ENCODE data around the gene MUSTN1. TPM values are rescaled to one million over a fixed set of nuclear protein-coding genes. Genes with fewer than 3 reads are reported as not detected.

MUSTN1 gene
- polyA plus RNA-seq, 1 experiment: not detected

- Histone ChIP-seq H3K9me3 (ENCODE audit: control insufficient read depth, insufficient read depth, low read length) (no peaks in the 10 kb centered on the region; the same call in 1 of the 2 replicates), H3K27ac (ENCODE audit: low read depth, low read length) (no peak overlapping the region), H3K27me3 (ENCODE audit: control insufficient read depth, insufficient read depth, low read length) (peaks cover 26% of the 10 kb centered on the region), H3K4me3 (ENCODE audit: low read depth, low read length) (no peak overlapping the region)
- ChIA-PET CTCF (no interaction called here), POLR2A (no interaction called here)
- DNase-seq (ENCODE audit: low read depth, low spot score): no peak
- no peak for TF ChIP-seq CTCF (IDR thresholded peaks at IDR 0.05; ENCODE audit: low read depth, low read length)
Measured at GRCh38 chr3:52786330-52787215, 48.2 kb downstream of the MUSTN1 start.

GRCh38 chr3:52784931-52785590 lies 49.8 kb downstream of the MUSTN1 start:
- peaks cover 26% of the 10 kb centered on the region for H3K27me3 ChIP-seq (ENCODE audit: control insufficient read depth, insufficient read depth, low read length)
- TF ChIP-seq CTCF (IDR thresholded peaks at IDR 0.05; ENCODE audit: low read depth, low read length): no peak
- no peak for DNase-seq (ENCODE audit: low read depth, low spot score)
- POLR2A ChIA-PET: no interaction called here
- H3K9me3 ChIP-seq (ENCODE audit: control insufficient read depth, insufficient read depth, low read length): no peaks in the 10 kb centered on the region; the same call in 1 of the 2 replicates
- no peak overlapping the region for H3K4me3 ChIP-seq (ENCODE audit: low read depth, low read length)
- no peak overlapping the region for H3K27ac ChIP-seq (ENCODE audit: low read depth, low read length)
- CTCF ChIA-PET: no interaction called here

GRCh38 chr3:52784021-52784621 lies 50.7 kb downstream of the MUSTN1 start:
- no peaks in the 10 kb centered on the region; the same call in 1 of the 2 replicates for H3K9me3 ChIP-seq (ENCODE audit: control insufficient read depth, insufficient read depth, low read length)
- ChIA-PET POLR2A (no interaction called here), CTCF (interaction anchor here (1.1 kb wide), 1 partner anchor 151 kb away, joined by 3 read pairs; no protein-coding TSS in a partner anchor)
- DNase-seq (ENCODE audit: low read depth, low spot score): no peak
- no peak overlapping the region for H3K4me3 ChIP-seq (ENCODE audit: low read depth, low read length)
- peaks cover 33% of the 10 kb centered on the region for H3K27me3 ChIP-seq (ENCODE audit: control insufficient read depth, insufficient read depth, low read length)
- no peak for TF ChIP-seq CTCF (IDR thresholded peaks at IDR 0.05; ENCODE audit: low read depth, low read length)
- H3K27ac ChIP-seq (ENCODE audit: low read depth, low read length): no peak overlapping the region

GRCh38 chr3:52783211-52783555 lies 51.6 kb downstream of the MUSTN1 start:
- CTCF ChIA-PET: interaction anchor here (1.1 kb wide), 1 partner anchor 152 kb away, joined by 3 read pairs; no protein-coding TSS in a partner anchor

More at GRCh38 chr3:52783211-52783555, 51.6 kb downstream of the MUSTN1 start:
- H3K27ac ChIP-seq (ENCODE audit: low read depth, low read length): no peak overlapping the region
- POLR2A ChIA-PET: no interaction called here
- no peaks in the 10 kb centered on the region; the same call in 1 of the 2 replicates for H3K9me3 ChIP-seq (ENCODE audit: control insufficient read depth, insufficient read depth, low read length)
- DNase-seq (ENCODE audit: low read depth, low spot score): no peak
- no peak overlapping the region for H3K4me3 ChIP-seq (ENCODE audit: low read depth, low read length)
- H3K27me3 ChIP-seq (ENCODE audit: control insufficient read depth, insufficient read depth, low read length): peaks cover 36% of the 10 kb centered on the region
- TF ChIP-seq CTCF (IDR thresholded peaks at IDR 0.05; ENCODE audit: low read depth, low read length): no peak

Small RNAs within 50 kb of the gene (small RNA-seq; reads per million reads assigned to genes)
- gene MIR8064 (ENCODE audit: insufficient read length, low read depth) (not detected), gene MUSTN1 (ENCODE audit: insufficient read length, low read depth) (not detected)

Other genes starting within 250 kb of the MUSTN1 start
- gene PBRM1, start 149.1 kb downstream of the MUSTN1 start, polyA plus RNA-seq (2011; rRNA removed): 31.3 and 40.6 TPM in 2 replicates
- 71.6 and 81.7 TPM in 2 replicates for gene GNL3, start 149.0 kb downstream of the MUSTN1 start, polyA plus RNA-seq (2011; rRNA removed)
- 127 and 147 TPM in 2 replicates for gene GLT8D1, start 129.2 kb downstream of the MUSTN1 start, polyA plus RNA-seq (2011; rRNA removed)
- gene SPCS1, start 128.9 kb downstream of the MUSTN1 start, polyA plus RNA-seq (2011; rRNA removed): 135 and 161 TPM in 2 replicates
- 13.4 and 14.4 TPM in 2 replicates for gene NEK4, start 64.1 kb downstream of the MUSTN1 start, polyA plus RNA-seq (2011; rRNA removed)
- not detected in 2 replicates for gene ITIH1, start 57.4 kb downstream of the MUSTN1 start, polyA plus RNA-seq (2011; rRNA removed)
- 0.72 and 0.86 TPM in 2 replicates for gene ITIH3, start 40.2 kb downstream of the MUSTN1 start, polyA plus RNA-seq (2011; rRNA removed)
- gene ITIH4, start 4.3 kb downstream of the MUSTN1 start, polyA plus RNA-seq (2011; rRNA removed): 0.63 and 0.64 TPM in 2 replicates
- 10.0 and 12.5 TPM in 2 replicates for gene STIMATE, start 62.5 kb upstream of the MUSTN1 start, polyA plus RNA-seq (2011; rRNA removed)
- 1.6 and 2.0 TPM in 2 replicates for gene SFMBT1, start 211.1 kb upstream of the MUSTN1 start, polyA plus RNA-seq (2011; rRNA removed)